ENCODE data around the gene FADD. TPM values are rescaled to one million over a fixed set of nuclear protein-coding genes. Genes with fewer than 3 reads are reported as not detected.

Gene FADD
- total RNA-seq, 2 donors from 2014 or later, result 7.1 to 11.1 TPM

DNA sequence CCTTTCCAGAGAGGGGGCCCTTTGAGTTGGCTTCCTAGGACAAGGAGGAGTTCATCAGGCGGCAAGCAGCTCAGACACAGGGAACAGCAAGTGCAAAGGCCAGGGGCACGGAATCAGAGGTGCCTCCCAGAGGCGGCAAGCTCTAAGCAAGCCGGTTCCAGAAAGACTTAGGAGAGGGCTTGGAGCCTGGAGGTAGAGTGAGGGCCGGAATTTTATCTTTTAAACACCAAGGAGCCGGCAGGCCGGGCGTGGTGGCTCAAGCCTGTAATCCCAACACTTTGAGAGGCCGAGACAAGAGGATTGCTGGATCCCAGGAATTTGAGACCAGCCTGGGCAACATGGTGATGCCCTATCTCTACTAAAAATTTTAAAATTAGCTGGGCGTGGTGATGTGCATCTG is 26.6 kb downstream of the FADD start:
- no peaks in the 10 kb centered on the region for H3K9me3 ChIP-seq

DNA sequence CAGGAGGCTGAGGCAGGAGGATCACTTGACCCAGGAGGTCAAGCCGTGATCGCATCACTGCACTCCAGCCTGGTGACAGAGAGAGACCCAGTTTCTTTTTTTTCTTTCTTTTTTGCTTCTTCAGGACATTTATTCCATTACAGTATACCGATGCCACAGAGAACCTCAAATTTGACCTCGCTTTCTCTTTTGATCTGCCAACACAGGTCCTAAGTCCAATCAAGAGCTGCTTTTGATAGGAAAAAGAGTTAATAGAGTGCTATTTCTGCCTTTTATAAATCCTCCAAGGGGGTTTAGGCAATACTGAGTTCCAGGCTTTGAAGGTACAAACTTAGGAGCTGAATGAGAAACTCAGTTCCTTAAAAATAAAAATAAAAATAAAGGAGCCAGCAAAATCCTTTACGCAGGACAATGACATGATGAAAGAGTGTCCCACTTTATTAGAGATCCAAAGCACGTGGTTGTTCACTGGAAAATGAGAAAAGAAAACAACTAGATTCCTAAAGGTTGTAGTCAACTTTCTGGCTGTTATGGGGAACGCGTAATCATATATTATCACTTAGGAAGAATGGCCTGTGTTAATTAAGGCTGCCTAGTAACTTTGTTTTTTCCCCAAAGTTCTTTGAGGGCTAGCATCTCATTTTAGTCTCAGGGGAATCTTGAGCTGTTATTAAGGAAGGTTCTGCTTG is 27.2 kb downstream of the FADD start:
- peak overlapping the region in 1 of 2 donors; percentile 46 for H3K27ac ChIP-seq
- no peaks in the 10 kb centered on the region for H3K9me3 ChIP-seq
- no peak overlapping the region for H3K4me3 ChIP-seq
- no peaks in the 10 kb centered on the region for H3K27me3 ChIP-seq
- no peaks in the 10 kb centered on the region for H3K36me3 ChIP-seq
- peaks cover 0 to 13% of the 10 kb centered on the region in 2 donors for H3K4me1 ChIP-seq
- TF ChIP-seq, protein P1, sequence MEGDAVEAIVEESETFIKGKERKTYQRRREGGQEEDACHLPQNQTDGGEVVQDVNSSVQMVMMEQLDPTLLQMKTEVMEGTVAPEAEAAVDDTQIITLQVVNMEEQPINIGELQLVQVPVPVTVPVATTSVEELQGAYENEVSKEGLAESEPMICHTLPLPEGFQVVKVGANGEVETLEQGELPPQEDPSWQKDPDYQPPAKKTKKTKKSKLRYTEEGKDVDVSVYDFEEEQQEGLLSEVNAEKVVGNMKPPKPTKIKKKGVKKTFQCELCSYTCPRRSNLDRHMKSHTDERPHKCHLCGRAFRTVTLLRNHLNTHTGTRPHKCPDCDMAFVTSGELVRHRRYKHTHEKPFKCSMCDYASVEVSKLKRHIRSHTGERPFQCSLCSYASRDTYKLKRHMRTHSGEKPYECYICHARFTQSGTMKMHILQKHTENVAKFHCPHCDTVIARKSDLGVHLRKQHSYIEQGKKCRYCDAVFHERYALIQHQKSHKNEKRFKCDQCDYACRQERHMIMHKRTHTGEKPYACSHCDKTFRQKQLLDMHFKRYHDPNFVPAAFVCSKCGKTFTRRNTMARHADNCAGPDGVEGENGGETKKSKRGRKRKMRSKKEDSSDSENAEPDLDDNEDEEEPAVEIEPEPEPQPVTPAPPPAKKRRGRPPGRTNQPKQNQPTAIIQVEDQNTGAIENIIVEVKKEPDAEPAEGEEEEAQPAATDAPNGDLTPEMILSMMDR (IDR thresholded peaks at IDR 0.05), result no peak
- DNase-seq (ENCODE audit: low spot score), result no peak

More for the DNA sequence above, 26.6 kb downstream of the FADD start:
- Histone ChIP-seq H3K27ac (no peak overlapping the region), H3K27me3 (no peaks in the 10 kb centered on the region), H3K36me3 (no peaks in the 10 kb centered on the region), H3K4me1 (peaks cover 0 to 13% of the 10 kb centered on the region in 2 donors), H3K4me3 (no peak overlapping the region)
- TF ChIP-seq, protein P1 (IDR thresholded peaks at IDR 0.05), result no peak
- no peak for DNase-seq (ENCODE audit: low spot score)

DNA sequence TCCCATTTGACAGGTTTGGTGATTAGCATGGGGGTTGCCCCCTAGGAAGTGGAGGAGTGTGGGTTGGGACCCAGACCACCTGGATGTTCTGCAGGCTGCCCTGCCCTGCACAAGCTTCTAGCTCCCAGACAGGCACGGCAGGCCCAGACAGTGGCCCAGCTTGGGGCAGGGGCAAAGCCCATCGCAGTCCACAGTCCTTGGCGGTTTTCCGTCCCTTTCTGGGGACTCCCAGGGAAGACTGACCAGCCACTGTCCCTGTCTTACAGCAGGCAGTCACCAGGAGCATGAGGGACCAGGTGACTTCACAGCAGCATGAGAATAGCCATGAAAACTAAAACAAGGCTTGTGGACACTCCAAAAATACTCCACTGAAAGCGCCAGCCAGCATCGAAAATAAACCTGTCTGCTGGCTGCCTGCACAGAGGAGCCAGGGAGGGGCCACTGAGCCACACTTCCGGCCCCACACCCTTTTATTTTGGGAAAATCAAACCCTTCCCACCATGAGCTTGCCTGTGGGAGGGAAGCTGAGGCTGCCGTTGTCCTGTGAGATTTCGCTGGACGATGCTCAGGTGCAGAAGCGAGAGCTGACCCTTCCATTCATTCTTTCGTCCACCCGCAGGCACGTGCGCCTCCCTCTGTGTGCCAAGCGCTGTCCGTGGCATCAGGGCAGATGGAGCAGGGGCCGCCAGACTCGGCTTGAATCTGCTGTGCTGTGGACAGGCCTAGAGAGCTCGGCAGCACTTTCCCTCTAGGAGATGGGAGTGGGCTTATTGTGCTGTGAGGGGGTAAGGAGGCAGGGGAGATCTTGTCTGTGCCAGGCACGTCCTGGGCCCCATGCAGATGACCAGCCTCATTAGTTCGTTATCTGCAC is 28.0 kb downstream of the FADD start:
- Histone ChIP-seq H3K36me3 (no peaks in the 10 kb centered on the region), H3K27me3 (no peaks in the 10 kb centered on the region), H3K27ac (peak overlapping the region in 1 of 2 donors; percentile 46), H3K4me1 (peaks cover 0 to 13% of the 10 kb centered on the region in 2 donors), H3K4me3 (no peak overlapping the region), H3K9me3 (no peaks in the 10 kb centered on the region)
- DNase-seq (ENCODE audit: low spot score), result no peak
- TF ChIP-seq, protein P1 (IDR thresholded peaks at IDR 0.05), result no peak

DNA sequence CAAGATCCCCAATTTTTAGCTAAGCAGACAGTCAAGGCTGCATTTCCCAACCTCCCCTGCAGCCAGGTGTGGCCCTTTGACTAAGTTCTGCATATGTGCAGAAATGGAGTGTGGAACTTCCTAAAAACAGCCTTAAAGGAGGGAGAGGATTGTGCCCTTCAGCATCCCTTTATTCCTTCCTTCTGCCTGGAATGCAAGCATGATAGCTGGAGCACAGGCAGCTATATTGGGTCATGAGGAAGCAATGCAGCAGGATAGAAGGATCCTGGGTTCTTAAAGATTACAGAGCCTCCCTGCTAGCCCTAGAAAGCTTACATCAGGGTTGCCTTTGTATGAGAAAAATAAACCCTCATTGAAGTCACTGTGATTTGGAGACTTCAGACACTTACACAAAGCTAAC is 29.9 kb downstream of the FADD start:
- no peaks in the 10 kb centered on the region for H3K27me3 ChIP-seq
- H3K9me3 ChIP-seq, result no peaks in the 10 kb centered on the region
- no peak for DNase-seq (ENCODE audit: low spot score)
- no peaks in the 10 kb centered on the region for H3K36me3 ChIP-seq
- H3K4me3 ChIP-seq, result no peak overlapping the region
- no peak overlapping the region for H3K27ac ChIP-seq
- H3K4me1 ChIP-seq, result peaks cover 0 to 13% of the 10 kb centered on the region in 2 donors
- TF ChIP-seq, protein P1 (IDR thresholded peaks at IDR 0.05), result no peak

DNA sequence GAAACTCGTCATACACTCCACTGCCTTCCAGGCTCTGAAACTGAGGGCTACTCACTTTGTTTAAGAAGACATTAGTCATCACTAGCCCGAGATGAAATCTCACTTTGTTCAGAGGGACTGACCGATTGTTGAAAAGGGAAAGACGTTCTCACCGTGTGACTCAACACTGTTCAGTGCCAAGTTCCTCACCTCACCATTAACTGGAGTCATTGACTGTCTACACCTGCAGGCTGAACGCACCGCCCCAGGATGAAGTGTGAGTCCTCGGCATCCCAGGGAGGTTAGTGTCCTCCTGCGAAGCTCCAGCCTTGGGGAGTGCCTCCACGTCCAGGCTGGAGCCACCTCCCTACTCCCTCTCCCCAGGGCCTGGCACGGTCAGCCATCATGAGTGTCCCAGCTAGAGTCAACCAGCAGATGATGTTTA is 30.4 kb downstream of the FADD start:
- no peak for DNase-seq (ENCODE audit: low spot score)
- H3K36me3 ChIP-seq, result no peaks in the 10 kb centered on the region
- TF ChIP-seq, protein P1 (IDR thresholded peaks at IDR 0.05), result no peak
- no peaks in the 10 kb centered on the region for H3K27me3 ChIP-seq
- H3K27ac ChIP-seq, result no peak overlapping the region
- no peak overlapping the region for H3K4me3 ChIP-seq
- no peaks in the 10 kb centered on the region for H3K9me3 ChIP-seq
- H3K4me1 ChIP-seq, result peaks cover 0 to 13% of the 10 kb centered on the region in 2 donors
